ENCODE data around the gene TNFAIP1.
A peak's percentile ranks its signal among the peaks of the same experiment; 100 is the strongest.

TNFAIP1 gene

DNA sequence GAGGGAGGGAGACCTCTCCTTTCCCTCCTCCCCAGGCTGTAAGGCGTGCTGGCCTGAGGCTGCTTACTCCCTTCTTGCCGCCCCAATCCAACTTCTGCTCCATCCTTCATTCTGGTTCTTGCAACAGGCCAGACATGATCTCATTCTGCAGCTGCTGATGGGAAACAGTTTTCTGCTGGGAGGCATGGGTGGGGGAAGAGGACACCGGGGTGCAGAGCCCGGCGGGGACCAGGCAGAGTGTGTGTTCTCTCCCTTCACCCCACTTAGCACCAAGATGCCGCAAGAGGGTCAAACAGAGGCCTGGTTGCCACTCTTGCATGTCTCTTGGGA, 37.3 kb downstream of the TNFAIP1 start:
- DNase-seq (ENCODE audit: extremely low read depth, low read depth), result no peak
- TF ChIP-seq, protein P1, sequence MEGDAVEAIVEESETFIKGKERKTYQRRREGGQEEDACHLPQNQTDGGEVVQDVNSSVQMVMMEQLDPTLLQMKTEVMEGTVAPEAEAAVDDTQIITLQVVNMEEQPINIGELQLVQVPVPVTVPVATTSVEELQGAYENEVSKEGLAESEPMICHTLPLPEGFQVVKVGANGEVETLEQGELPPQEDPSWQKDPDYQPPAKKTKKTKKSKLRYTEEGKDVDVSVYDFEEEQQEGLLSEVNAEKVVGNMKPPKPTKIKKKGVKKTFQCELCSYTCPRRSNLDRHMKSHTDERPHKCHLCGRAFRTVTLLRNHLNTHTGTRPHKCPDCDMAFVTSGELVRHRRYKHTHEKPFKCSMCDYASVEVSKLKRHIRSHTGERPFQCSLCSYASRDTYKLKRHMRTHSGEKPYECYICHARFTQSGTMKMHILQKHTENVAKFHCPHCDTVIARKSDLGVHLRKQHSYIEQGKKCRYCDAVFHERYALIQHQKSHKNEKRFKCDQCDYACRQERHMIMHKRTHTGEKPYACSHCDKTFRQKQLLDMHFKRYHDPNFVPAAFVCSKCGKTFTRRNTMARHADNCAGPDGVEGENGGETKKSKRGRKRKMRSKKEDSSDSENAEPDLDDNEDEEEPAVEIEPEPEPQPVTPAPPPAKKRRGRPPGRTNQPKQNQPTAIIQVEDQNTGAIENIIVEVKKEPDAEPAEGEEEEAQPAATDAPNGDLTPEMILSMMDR (IDR thresholded peaks at IDR 0.05; ENCODE audit: low read depth, low read length), result no peak

DNA sequence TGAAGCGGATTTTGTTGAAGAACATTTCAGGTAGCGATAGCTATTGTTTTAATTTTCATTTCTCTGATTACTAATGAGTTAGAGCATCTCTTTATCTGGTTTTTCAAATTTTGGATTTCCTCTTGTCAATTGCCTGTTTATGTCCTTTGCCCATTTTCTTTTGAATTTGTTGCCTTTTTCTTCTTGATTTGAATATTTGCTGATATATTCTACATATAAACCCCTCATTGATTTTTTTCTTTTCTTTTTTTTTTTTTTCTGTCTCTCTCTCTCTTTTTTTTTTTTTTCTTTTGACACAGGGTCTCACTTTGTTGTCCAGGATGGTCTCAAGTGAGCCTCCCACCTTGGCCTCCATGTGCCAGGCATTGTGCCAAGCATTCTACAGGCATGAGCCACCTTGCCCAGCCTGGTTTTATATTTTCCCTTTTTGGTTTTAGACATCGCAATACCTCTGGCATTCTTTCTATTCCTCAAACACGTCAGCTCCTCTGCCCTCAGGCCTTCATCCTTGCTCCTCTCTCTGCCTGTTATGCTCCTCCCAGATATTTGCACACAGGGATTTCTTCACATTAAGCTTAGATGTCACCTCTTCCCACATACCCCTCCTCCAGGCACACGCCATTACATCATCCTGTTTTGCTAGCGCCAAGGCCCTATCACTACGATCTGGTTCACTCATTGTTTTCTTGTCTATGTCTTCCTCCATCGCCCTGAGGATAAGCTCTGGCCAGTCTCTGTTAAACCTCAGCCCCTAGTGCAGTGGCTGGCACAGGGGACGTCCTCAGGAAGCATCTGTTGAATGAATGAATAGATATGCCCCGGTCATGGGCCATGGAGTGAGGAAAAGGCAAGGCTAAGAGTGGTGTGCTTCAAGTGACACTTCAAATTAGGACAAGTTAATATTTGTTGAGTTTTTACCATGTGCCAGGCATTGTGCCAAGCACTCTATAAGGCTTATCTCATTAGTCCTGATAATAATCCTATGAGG, 44.5 kb downstream of the TNFAIP1 start:
- peak; percentile 31 for DNase-seq (ENCODE audit: extremely low read depth, low read depth)
- TF ChIP-seq, protein P1 (IDR thresholded peaks at IDR 0.05; ENCODE audit: low read depth, low read length), result no peak

DNA sequence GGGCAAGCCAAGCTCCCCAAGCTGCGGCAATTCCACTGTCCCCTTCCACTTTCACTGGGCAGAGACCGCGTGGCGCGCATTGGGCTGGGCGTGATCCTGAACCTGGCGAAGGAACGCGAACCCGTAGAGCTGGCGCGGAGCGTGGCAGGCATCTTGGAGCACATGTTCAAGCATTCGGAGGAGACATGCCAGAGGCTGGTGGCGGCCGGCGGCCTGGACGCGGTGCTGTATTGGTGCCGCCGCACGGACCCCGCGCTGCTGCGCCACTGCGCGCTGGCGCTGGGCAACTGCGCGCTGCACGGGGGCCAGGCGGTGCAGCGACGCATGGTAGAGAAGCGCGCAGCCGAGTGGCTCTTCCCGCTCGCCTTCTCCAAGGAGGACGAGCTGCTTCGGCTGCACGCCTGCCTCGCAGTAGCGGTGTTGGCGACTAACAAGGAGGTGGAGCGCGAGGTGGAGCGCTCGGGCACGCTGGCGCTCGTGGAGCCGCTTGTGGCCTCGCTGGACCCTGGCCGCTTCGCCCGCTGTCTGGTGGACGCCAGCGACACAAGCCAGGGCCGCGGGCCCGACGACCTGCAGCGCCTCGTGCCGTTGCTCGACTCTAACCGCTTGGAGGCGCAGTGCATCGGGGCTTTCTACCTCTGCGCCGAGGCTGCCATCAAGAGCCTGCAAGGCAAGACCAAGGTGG, 45.7 kb downstream of the TNFAIP1 start:
- DNase-seq (ENCODE audit: extremely low read depth, low read depth), result no peak

DNA sequence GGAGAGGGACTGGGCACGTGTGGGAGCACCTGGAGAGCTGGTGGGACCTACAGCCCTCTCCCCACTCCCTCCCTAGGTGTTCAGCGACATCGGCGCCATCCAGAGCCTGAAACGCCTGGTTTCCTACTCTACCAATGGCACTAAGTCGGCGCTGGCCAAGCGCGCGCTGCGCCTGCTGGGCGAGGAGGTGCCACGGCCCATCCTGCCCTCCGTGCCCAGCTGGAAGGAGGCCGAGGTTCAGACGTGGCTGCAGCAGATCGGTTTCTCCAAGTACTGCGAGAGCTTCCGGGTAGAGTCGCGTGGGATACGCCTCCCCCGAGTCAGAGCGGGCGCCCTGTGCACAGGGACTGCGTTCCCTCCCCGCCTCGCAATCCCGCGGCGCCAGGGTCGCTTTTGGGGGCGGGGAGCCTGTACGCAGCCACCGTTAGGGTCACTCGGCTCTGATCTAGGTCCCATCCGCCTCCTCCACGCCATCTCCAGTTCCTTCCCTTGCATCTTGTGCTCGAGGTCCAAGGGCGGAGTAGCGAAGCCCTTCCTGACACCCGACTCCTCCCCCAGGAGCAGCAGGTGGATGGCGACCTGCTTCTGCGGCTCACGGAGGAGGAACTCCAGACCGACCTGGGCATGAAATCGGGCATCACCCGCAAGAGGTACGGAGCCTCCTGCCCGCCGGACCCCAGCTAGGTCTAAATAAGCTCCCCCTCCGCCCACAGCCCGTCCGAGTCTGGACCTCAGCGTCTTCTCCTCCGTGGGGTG, 48.9 kb downstream of the TNFAIP1 start:
- DNase-seq (ENCODE audit: extremely low read depth, low read depth), result no peak

More for the DNA sequence above, 45.7 kb downstream of the TNFAIP1 start:
- TF ChIP-seq, protein P1 (IDR thresholded peaks at IDR 0.05; ENCODE audit: low read depth, low read length), result no peak; the same call in 1 of the 2 replicates

DNA sequence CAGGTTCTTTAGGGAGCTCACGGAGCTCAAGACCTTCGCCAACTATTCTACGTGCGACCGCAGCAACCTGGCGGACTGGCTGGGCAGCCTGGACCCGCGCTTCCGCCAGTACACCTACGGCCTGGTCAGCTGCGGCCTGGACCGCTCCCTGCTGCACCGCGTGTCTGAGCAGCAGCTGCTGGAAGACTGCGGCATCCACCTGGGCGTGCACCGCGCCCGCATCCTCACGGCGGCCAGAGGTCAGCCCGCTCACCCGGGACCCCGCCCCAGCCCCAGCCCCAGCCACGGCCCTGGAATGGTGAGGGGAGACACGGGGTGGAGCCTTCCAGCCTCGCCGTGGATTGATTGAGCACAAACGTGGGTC, 49.5 kb downstream of the TNFAIP1 start:
- no peak for DNase-seq (ENCODE audit: extremely low read depth, low read depth)
- TF ChIP-seq, protein P1 (IDR thresholded peaks at IDR 0.05; ENCODE audit: low read depth, low read length), result no peak

More for the DNA sequence above, 48.9 kb downstream of the TNFAIP1 start:
- TF ChIP-seq, protein P1 (IDR thresholded peaks at IDR 0.05; ENCODE audit: low read depth, low read length), result no peak

DNA sequence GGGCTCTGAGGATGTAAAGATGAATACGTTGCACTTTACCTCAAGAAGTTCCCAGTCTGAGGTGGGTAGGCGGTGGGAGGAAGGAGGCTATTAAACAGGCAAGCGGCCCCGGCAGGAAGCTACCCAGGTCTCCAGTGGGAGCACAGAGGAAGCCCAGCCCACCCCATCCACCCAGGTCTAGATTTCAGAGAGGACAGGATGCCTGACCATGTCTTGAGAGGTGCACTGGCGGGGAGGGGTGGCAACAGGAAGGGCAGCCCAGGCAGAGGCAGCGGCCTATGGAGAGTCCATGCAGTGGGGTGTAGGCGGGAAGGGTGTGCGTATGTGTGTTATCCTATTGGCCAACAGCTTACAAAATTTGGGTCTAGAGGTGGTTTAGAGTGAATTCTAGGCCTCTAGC, 49.8 kb downstream of the TNFAIP1 start:
- no peak for DNase-seq (ENCODE audit: extremely low read depth, low read depth)
- TF ChIP-seq, protein P1 (IDR thresholded peaks at IDR 0.05; ENCODE audit: low read depth, low read length), result no peak
